ENCODE data around the gene GSDMA.

GSDMA gene

GRCh38 chr17:40018211-40019121 lies 55.7 kb downstream of the GSDMA start:
- DNase-seq (ENCODE audit: extremely low spot score) = no peak
- CTCF ChIA-PET = interaction anchor here (0.5 to 2.2 kb wide), 4 partner anchors 9 to 432 kb away, joined by 3 to 12 read pairs (median 4); no protein-coding TSS in a partner anchor
- POLR2A ChIA-PET = interaction anchor here (1.4 kb wide), 1 partner anchor 95 kb away, joined by 3 read pairs; no protein-coding TSS in a partner anchor
- TF ChIP-seq NFRKB (IDR thresholded peaks at IDR 0.05) (no peak), ZNF384 (IDR thresholded peaks at IDR 0.05) (no peak), ELF4 (IDR thresholded peaks at IDR 0.05) (no peak), TARDBP (IDR thresholded peaks at IDR 0.05) (no peak), FOXK2 (IDR thresholded peaks at IDR 0.05) (no peak), ARNT (IDR thresholded peaks at IDR 0.05) (no peak), CTBP1 (IDR thresholded peaks at IDR 0.05; ENCODE audit: borderline replicate concordance) (no peak), BHLHE40 (IDR thresholded peaks at IDR 0.05; ENCODE audit: borderline replicate concordance) (no peak)
- TF ChIP-seq, protein P1, sequence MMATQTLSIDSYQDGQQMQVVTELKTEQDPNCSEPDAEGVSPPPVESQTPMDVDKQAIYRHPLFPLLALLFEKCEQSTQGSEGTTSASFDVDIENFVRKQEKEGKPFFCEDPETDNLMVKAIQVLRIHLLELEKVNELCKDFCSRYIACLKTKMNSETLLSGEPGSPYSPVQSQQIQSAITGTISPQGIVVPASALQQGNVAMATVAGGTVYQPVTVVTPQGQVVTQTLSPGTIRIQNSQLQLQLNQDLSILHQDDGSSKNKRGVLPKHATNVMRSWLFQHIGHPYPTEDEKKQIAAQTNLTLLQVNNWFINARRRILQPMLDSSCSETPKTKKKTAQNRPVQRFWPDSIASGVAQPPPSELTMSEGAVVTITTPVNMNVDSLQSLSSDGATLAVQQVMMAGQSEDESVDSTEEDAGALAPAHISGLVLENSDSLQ (IDR thresholded peaks at IDR 0.05) = no peak

DNA sequence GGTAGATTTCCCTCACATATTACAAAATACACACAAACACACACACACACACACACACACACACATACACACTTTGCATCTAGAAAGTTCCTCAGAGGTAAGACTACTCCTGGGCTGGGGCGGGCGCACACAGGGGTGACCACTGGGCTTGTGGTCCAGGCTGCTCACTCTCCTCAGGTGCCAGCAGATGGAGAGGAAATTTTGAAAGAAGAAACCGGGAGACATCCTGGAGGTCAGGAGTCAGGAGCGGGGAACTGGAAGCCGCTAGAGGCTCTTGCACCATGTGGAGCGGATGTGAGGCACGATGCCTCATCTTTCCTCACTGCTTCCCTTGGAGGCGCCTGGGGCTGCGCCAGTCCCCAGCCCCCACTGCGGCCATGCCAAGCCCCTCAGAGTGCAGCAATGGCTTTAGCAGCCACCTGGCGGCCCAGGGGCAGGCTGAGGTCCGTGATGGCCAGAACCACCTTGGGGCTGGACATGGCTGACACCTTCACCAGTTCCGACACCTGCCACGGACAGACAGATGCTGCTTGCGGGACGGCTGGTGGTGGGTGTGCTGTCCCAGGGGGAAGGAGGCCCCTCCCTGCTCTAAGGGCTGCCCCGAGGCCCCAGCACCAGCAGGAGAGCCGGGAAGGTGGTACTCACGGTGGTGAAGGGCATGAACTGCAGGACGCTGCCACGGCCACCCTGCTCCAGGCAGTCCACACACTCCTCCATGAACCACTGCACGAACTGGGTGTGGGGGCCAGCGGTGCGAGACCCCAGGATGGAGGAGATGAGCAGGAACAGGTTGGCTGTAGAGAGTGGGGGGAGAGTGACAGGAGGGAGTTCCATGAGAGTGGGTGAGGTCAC lies 56.6 kb downstream of the GSDMA start:
- POLR2A ChIA-PET = interaction anchor here (1.4 kb wide), 1 partner anchor 94 kb away, joined by 3 read pairs; no protein-coding TSS in a partner anchor
- CTCF ChIA-PET = interaction anchor here (2.2 kb wide), 1 partner anchor 56 kb away, joined by 12 read pairs; no protein-coding TSS in a partner anchor

GRCh38 chr17:40020146-40020545 lies 57.3 kb downstream of the GSDMA start:
- no peak for DNase-seq (ENCODE audit: extremely low spot score)
- ChIA-PET CTCF (interaction anchor here (2.9 kb wide), 1 partner anchor 15 kb away, joined by 9 read pairs; no protein-coding TSS in a partner anchor), POLR2A (no interaction called here)
- TF ChIP-seq ZNF384 (IDR thresholded peaks at IDR 0.05) = no peak
- TF ChIP-seq SP1 (IDR thresholded peaks at IDR 0.05) = no peak
- no peak for TF ChIP-seq ELF4 (IDR thresholded peaks at IDR 0.05)
- no peak for TF ChIP-seq BHLHE40 (IDR thresholded peaks at IDR 0.05; ENCODE audit: borderline replicate concordance)
- no peak for TF ChIP-seq ARNT (IDR thresholded peaks at IDR 0.05)
- no peak for TF ChIP-seq SUZ12 (IDR thresholded peaks at IDR 0.05)
- no peak for TF ChIP-seq FOXA1 (IDR thresholded peaks at IDR 0.05)
- no peak for TF ChIP-seq HDGF (IDR thresholded peaks at IDR 0.05; ENCODE audit: borderline replicate concordance)

More for the DNA sequence above, 56.6 kb downstream of the GSDMA start:
- TF ChIP-seq TARDBP (IDR thresholded peaks at IDR 0.05) (no peak), FOXM1 (IDR thresholded peaks at IDR 0.05; ENCODE audit: borderline replicate concordance) (no peak), ARNT (IDR thresholded peaks at IDR 0.05) (no peak), ELF4 (IDR thresholded peaks at IDR 0.05) (no peak), L3MBTL2 (conservative IDR thresholded peaks at IDR 0.05) (no peak), FOXK2 (IDR thresholded peaks at IDR 0.05) (no peak), ZNF384 (IDR thresholded peaks at IDR 0.05) (no peak), LEF1 (IDR thresholded peaks at IDR 0.05; ENCODE audit: borderline replicate concordance) (no peak), NFRKB (IDR thresholded peaks at IDR 0.05) (no peak), CTBP1 (IDR thresholded peaks at IDR 0.05; ENCODE audit: borderline replicate concordance) (no peak), FOXA1 (IDR thresholded peaks at IDR 0.05) (no peak), BHLHE40 (IDR thresholded peaks at IDR 0.05; ENCODE audit: borderline replicate concordance) (no peak), HDGF (IDR thresholded peaks at IDR 0.05; ENCODE audit: borderline replicate concordance) (no peak)
- TF ChIP-seq, protein P1 (IDR thresholded peaks at IDR 0.05) = no peak
- DNase-seq (ENCODE audit: extremely low spot score) = no peak

DNA sequence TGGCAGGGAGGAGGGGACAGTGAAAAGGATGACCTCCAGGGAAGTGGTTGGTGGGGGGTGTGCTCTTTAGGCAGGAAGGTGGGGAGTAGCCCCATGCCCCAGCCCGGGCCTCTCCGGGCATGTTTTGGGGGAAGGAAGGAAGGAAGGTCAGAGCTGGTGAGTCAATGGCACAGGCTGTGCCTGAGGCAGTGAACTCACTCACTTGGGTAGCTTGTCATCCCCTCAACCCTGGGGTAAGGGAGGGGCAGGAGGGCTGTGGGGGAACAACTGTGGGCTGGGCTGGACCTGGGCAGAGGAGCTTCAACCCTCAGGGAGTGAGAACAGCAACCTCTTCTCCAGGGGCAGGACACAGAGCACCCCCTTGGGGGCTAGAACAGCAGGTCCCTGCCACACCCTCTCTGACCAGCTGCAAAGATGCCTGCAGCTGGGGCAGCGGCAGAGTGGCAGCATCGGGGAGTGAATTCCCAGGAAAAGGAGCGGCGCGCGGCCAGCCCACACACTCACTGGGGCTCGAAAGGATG lies 58.7 kb downstream of the GSDMA start:
- POLR2A ChIA-PET = interaction anchor here (0.8 to 1.1 kb wide), 2 partner anchors 33 to 54 kb away, joined by 3 to 4 read pairs; partner anchors contain the start of gene MED24
- CTCF ChIA-PET = interaction anchor here (0.7 to 2.9 kb wide), 3 partner anchors 9 to 53 kb away, joined by 3 to 9 read pairs (median 4); no protein-coding TSS in a partner anchor
- TF ChIP-seq ELF4 (IDR thresholded peaks at IDR 0.05) (no peak), L3MBTL2 (conservative IDR thresholded peaks at IDR 0.05) (no peak), LEF1 (IDR thresholded peaks at IDR 0.05; ENCODE audit: borderline replicate concordance) (no peak), TARDBP (IDR thresholded peaks at IDR 0.05) (no peak), SUZ12 (IDR thresholded peaks at IDR 0.05) (no peak), NFRKB (IDR thresholded peaks at IDR 0.05) (no peak), FOXK2 (IDR thresholded peaks at IDR 0.05) (no peak), HDGF (IDR thresholded peaks at IDR 0.05; ENCODE audit: borderline replicate concordance) (no peak), CTBP1 (IDR thresholded peaks at IDR 0.05; ENCODE audit: borderline replicate concordance) (no peak), FOXA1 (IDR thresholded peaks at IDR 0.05) (no peak), ARNT (IDR thresholded peaks at IDR 0.05) (no peak), BHLHE40 (IDR thresholded peaks at IDR 0.05; ENCODE audit: borderline replicate concordance) (no peak), FOXM1 (IDR thresholded peaks at IDR 0.05; ENCODE audit: borderline replicate concordance) (no peak), SP1 (IDR thresholded peaks at IDR 0.05) (no peak), ZNF384 (IDR thresholded peaks at IDR 0.05) (no peak)
- TF ChIP-seq, protein P1 (IDR thresholded peaks at IDR 0.05) = no peak
- DNase-seq (ENCODE audit: extremely low spot score) = no peak

DNA sequence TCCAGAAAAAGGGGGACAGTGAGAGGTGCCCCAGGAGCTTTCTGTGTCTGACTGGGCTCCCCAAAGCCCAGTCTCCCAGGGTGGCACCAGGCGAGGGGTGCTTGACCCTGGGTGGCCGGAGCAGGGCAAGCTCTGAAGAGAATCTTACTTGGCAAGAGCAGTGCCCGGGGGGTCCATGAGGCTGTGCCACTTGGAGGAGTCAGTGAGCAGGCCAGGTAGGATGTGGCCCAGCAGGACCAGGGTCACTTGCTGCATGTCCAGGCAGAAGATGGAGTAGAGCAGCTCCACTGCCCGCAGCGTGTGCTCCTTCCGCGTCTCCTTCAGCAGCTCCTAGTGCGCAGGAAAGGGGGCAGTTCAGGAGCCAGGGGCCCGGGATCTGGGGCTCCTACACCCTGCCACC lies 59.7 kb downstream of the GSDMA start:
- ChIA-PET CTCF (interaction anchor here (0.6 to 2.9 kb wide), 4 partner anchors 10 to 50 kb away, joined by 3 to 9 read pairs (median 4); no protein-coding TSS in a partner anchor), POLR2A (no interaction called here)
- TF ChIP-seq SUZ12 (IDR thresholded peaks at IDR 0.05) (no peak), SP1 (IDR thresholded peaks at IDR 0.05) (no peak), ELF4 (IDR thresholded peaks at IDR 0.05) (no peak), FOXM1 (IDR thresholded peaks at IDR 0.05; ENCODE audit: borderline replicate concordance) (no peak), CTBP1 (IDR thresholded peaks at IDR 0.05; ENCODE audit: borderline replicate concordance) (no peak), ARNT (IDR thresholded peaks at IDR 0.05) (no peak), NFRKB (IDR thresholded peaks at IDR 0.05) (no peak), LEF1 (IDR thresholded peaks at IDR 0.05; ENCODE audit: borderline replicate concordance) (no peak), BHLHE40 (IDR thresholded peaks at IDR 0.05; ENCODE audit: borderline replicate concordance) (no peak), TARDBP (IDR thresholded peaks at IDR 0.05) (no peak), L3MBTL2 (conservative IDR thresholded peaks at IDR 0.05) (no peak), FOXK2 (IDR thresholded peaks at IDR 0.05) (no peak), FOXA1 (IDR thresholded peaks at IDR 0.05) (no peak), ZNF384 (IDR thresholded peaks at IDR 0.05) (no peak), HDGF (IDR thresholded peaks at IDR 0.05; ENCODE audit: borderline replicate concordance) (no peak)
- TF ChIP-seq, protein P1 (IDR thresholded peaks at IDR 0.05) = no peak
- no peak for DNase-seq (ENCODE audit: extremely low spot score)
